Common myeloid progenitor, CD34-positive (primary cell): Measurements from ENCODE around the gene TSPO2.

Source experiments
- CTCF ChIA-PET: fragments of 350-600 bp; sonication (Branson Sonifier 250); formaldehyde crosslinking; loops from one replicate; lab custom pipeline; 2021; ENCODE audit warnings: antibody characterized with exemption; lab: Charles Lee
- POLR2A ChIA-PET: fragments of 350-600 bp; sonication (Branson Sonifier 250); formaldehyde crosslinking; loops from one replicate; lab custom pipeline; 2021; ENCODE audit warnings: antibody characterized with exemption; lab: Charles Lee
- DNase-seq, 3 donors: peaks; one replicate each; pipeline versions ENCODE4 v3.0.0 to v3.0.0-alpha.2; 2013
- H3K27ac ChIP-seq, 2 experiments: 1 replicate in 1 of 2; 2 replicates in 1 of 2; pipeline ENCODE4 v1.7.0; 2013; ENCODE audit warnings: inconsistent platforms in 2 of 2, low read length in 2 of 2, mild to moderate bottlenecking in 2 of 2, low read depth in 1 of 2, moderate library complexity in 1 of 2; ENCODE audit not compliant: severe bottlenecking in 2 of 2, insufficient read depth in 1 of 2, poor library complexity in 1 of 2
- H3K27me3 ChIP-seq, 5 experiments: replicated peaks in 2 of 5; 1 replicate in 3 of 5; 2 replicates in 2 of 5; pipeline versions ENCODE4 v1.6.1 to v1.7.0; 2013; ENCODE audit warnings: low read length in 4 of 5, mild to moderate bottlenecking in 2 of 5, moderate library complexity in 2 of 5, inconsistent platforms in 1 of 5; ENCODE audit not compliant: insufficient read depth in 5 of 5, control insufficient read depth in 4 of 5
- H3K36me3 ChIP-seq, 4 experiments: 1 replicate in 2 of 4; 2 replicates in 2 of 4; pipeline versions ENCODE4 v1.6.1 to v1.7.0; 2013; ENCODE audit warnings: low read length in 3 of 4, control low read depth in 1 of 4, mild to moderate bottlenecking in 1 of 4; ENCODE audit not compliant: control insufficient read depth in 4 of 4, insufficient read depth in 4 of 4
- H3K4me1 ChIP-seq, 4 experiments: 1 replicate in 3 of 4; 2 replicates in 1 of 4; pipeline versions ENCODE4 v1.6.1 to v1.7.1; 2013; ENCODE audit warnings: low read length in 3 of 4, mild to moderate bottlenecking in 3 of 4, control low read depth in 1 of 4, inconsistent platforms in 1 of 4, moderate library complexity in 1 of 4; ENCODE audit not compliant: control insufficient read depth in 4 of 4, insufficient read depth in 4 of 4; ENCODE audit errors: control extremely low read depth in 1 of 4
- H3K4me3 ChIP-seq, 7 experiments: 1 replicate in 4 of 7; 2 replicates in 3 of 7; pipeline versions ENCODE4 v1.5.1 to v1.7.0; 2013; ENCODE audit warnings: mild to moderate bottlenecking in 7 of 7, low read length in 6 of 7, moderate library complexity in 6 of 7, inconsistent platforms in 2 of 7, low read depth in 2 of 7, control low read depth in 1 of 7; ENCODE audit not compliant: insufficient read depth in 4 of 7, control insufficient read depth in 1 of 7; ENCODE audit errors: extremely low read depth in 1 of 7
- H3K9me3 ChIP-seq, 5 experiments: 1 replicate in 4 of 5; 2 replicates in 1 of 5; pipeline versions ENCODE4 v1.6.1 to v1.7.1; 2013; ENCODE audit warnings: low read length in 4 of 5, mild to moderate bottlenecking in 2 of 5, inconsistent platforms in 1 of 5, low read depth in 1 of 5, moderate library complexity in 1 of 5; ENCODE audit not compliant: control insufficient read depth in 4 of 5, insufficient read depth in 2 of 5; ENCODE audit errors: control extremely low read depth in 1 of 5
- WGBS: methylation state at CpG from one replicate; pipeline ENCODE4 v1.1.5; 2013; ENCODE audit not compliant: insufficient coverage; 5-methylcytosine and 5-hydroxymethylcytosine counted together

The TSPO2 gene

GRCh38 chr6:41073203-41073967 is 31.1 kb downstream of the TSPO2 start:
- Histone ChIP-seq H3K4me3 (peak overlapping the region; percentile 83 to 95 (median 92)), H3K36me3 (peaks cover 2 to 17% (median 9%) of the 10 kb centered on the region in 4 experiments), H3K27me3 (no peaks in the 10 kb centered on the region), H3K27ac (peak overlapping the region; percentile 95 to 98), H3K9me3 (no peaks in the 10 kb centered on the region), H3K4me1 (peaks cover 17 to 40% (median 31%) of the 10 kb centered on the region in 4 experiments)
- peak; percentile 85 to 94 (median 92) for DNase-seq
- POLR2A ChIA-PET = interaction anchor here (0.6 kb wide), 2 partner anchors 14 to 977 kb away, joined by 3 to 4 read pairs; partner anchors contain the start of gene TAF8
- WGBS = under 1% methylated on average over 54 of the region's 74 CpGs
- CTCF ChIA-PET = interaction anchor here (1.0 kb wide), 1 partner anchor 14 kb away, joined by 3 read pairs; no protein-coding TSS in a partner anchor

GRCh38 chr6:41073968-41074691 is 31.9 kb downstream of the TSPO2 start:
- CTCF ChIA-PET = interaction anchor here (4.8 kb wide), 1 partner anchor 17 kb away, joined by 28 read pairs; no protein-coding TSS in a partner anchor
- 19% methylated on average over 8 of the region's 11 CpGs for WGBS
- H3K27me3 ChIP-seq = no peaks in the 10 kb centered on the region
- peaks cover 17 to 40% (median 31%) of the 10 kb centered on the region in 4 experiments for H3K4me1 ChIP-seq
- H3K27ac ChIP-seq = peak overlapping the region; percentile 95 to 98
- peaks cover 4 to 15% (median 10%) of the 10 kb centered on the region in 4 experiments for H3K36me3 ChIP-seq
- H3K9me3 ChIP-seq = no peaks in the 10 kb centered on the region
- peak overlapping the region; percentile 83 to 95 (median 92) for H3K4me3 ChIP-seq
- POLR2A ChIA-PET = interaction anchor here (0.6 kb wide), 2 partner anchors 14 to 976 kb away, joined by 3 to 4 read pairs; partner anchors contain the start of gene TAF8
- DNase-seq = peak in 2 of 3 donors; percentile 46 to 53

- POLR2A ChIA-PET = no interaction called here
- WGBS = 90% methylated on average over 2 of the region's 11 CpGs
- CTCF ChIA-PET = interaction anchor here (0.7 to 4.8 kb wide), 3 partner anchors 12 to 119 kb away, joined by 3 to 28 read pairs (median 3); no protein-coding TSS in a partner anchor
Measured at GRCh38 chr6:41074692-41075436, 32.6 kb downstream of the TSPO2 start.

GRCh38 chr6:41075651-41076626 is 33.7 kb downstream of the TSPO2 start:
- ChIA-PET CTCF (interaction anchor here (0.5 to 4.8 kb wide), 5 partner anchors 9 to 120 kb away, joined by 3 to 28 read pairs (median 3); no protein-coding TSS in a partner anchor), POLR2A (no interaction called here)
- Histone ChIP-seq H3K9me3 (no peaks in the 10 kb centered on the region), H3K36me3 (peaks cover 10 to 23% (median 16%) of the 10 kb centered on the region in 4 experiments), H3K27me3 (no peaks in the 10 kb centered on the region), H3K27ac (no peak overlapping the region), H3K4me3 (no peak overlapping the region), H3K4me1 (peaks cover 16 to 33% (median 30%) of the 10 kb centered on the region in 4 experiments)
- WGBS = 93% methylated on average over 3 of the region's 4 CpGs
- peak in 2 of 3 donors; percentile 7 to 14 for DNase-seq

More at GRCh38 chr6:41074692-41075436, 32.6 kb downstream of the TSPO2 start:
- peaks cover 7 to 16% (median 10%) of the 10 kb centered on the region in 4 experiments for H3K36me3 ChIP-seq
- peak overlapping the region; percentile 95 to 98 for H3K27ac ChIP-seq
- peaks cover 17 to 40% (median 31%) of the 10 kb centered on the region in 4 experiments for H3K4me1 ChIP-seq
- H3K4me3 ChIP-seq = peak overlapping the region in 5 of 7 experiments; percentile 83 to 94 (median 92)
- DNase-seq = no peak
- H3K9me3 ChIP-seq = no peaks in the 10 kb centered on the region
- no peaks in the 10 kb centered on the region for H3K27me3 ChIP-seq

GRCh38 chr6:41077536-41077935 is 35.3 kb downstream of the TSPO2 start:
- ChIA-PET CTCF (interaction anchor here (1.0 to 4.8 kb wide), 2 partner anchors 14 to 82 kb away, joined by 3 to 28 read pairs; no protein-coding TSS in a partner anchor), POLR2A (no interaction called here)
- no peak for DNase-seq
- H3K36me3 ChIP-seq = peaks cover 16 to 32% (median 19%) of the 10 kb centered on the region in 4 experiments
- H3K4me3 ChIP-seq = no peak overlapping the region
- no peaks in the 10 kb centered on the region for H3K9me3 ChIP-seq
- peaks cover 13 to 28% (median 22%) of the 10 kb centered on the region in 4 experiments for H3K4me1 ChIP-seq
- no peaks in the 10 kb centered on the region for H3K27me3 ChIP-seq
- 100% methylated on average over 1 of the region's 2 CpGs for WGBS
- no peak overlapping the region for H3K27ac ChIP-seq
